Endothelial cell of umbilical vein (primary cell): ENCODE data around the gene SMC6. TPM values are rescaled to one million over a fixed set of nuclear protein-coding genes. Genes with fewer than 3 reads are reported as not detected.

Experiments
- BruUV-seq: library from RNA; stranded (reverse); fragments of 400-500 nt; replicated peaks from 2 replicates; lab custom pipeline; 2021; lab: Mats Ljungman, UMichigan
- CTCF ChIA-PET: fragments of 300-600, 350-600 bp; sonication (Branson Sonifier 250); formaldehyde crosslinking; loops from one replicate; lab custom pipeline; 2021; ENCODE audit warnings: antibody characterized with exemption, inconsistent platforms; lab: Charles Lee
- POLR2A ChIA-PET: fragments of 300-600, 350-600 bp; sonication (Branson Sonifier 250); formaldehyde crosslinking; loops from one replicate; lab custom pipeline; 2021; ENCODE audit warnings: antibody characterized with exemption, inconsistent platforms; lab: Charles Lee
- DNase-seq: peaks from one replicate; pipeline ENCODE4 v3.0.0-alpha.2; 2011; ENCODE audit warnings: low read depth, low spot score
- FAIRE-seq: peaks from 2 replicates; lab custom pipeline; 2011; peaks lifted over from hg19 to GRCh38; lab: Jason Lieb, UNC
- H2AFZ ChIP-seq: 2 replicates; pipeline ENCODE4 v1.6.0; 2012; ENCODE audit warnings: low read depth, low read length, control low read depth, inconsistent platforms
- H3K27ac ChIP-seq: 2 replicates; pipeline ENCODE4 v1.5.1; 2011; ENCODE audit warnings: low read depth, mild to moderate bottlenecking, control low read depth, low read length, moderate library complexity; ENCODE audit not compliant: insufficient read depth
- H3K27me3 ChIP-seq, 2 experiments: 2 replicates each; pipeline versions ENCODE4 v1.6.0 to v1.6.1; 2011; ENCODE audit warnings: low read length in 2 of 2, mixed read lengths in 1 of 2; ENCODE audit not compliant: control insufficient read depth in 2 of 2, insufficient read depth in 2 of 2
- H3K36me3 ChIP-seq, 2 experiments: 2 replicates in 1 of 2; 3 replicates in 1 of 2; pipeline ENCODE4 v1.5.1; 2011; ENCODE audit warnings: low read length in 2 of 2, mild to moderate bottlenecking in 1 of 2, moderate library complexity in 1 of 2; ENCODE audit not compliant: control insufficient read depth in 2 of 2, insufficient read depth in 2 of 2; ENCODE audit errors: extremely low read depth in 1 of 2
- H3K4me1 ChIP-seq: 3 replicates; pipeline ENCODE4 v1.5.1; 2011; ENCODE audit warnings: mild to moderate bottlenecking, low read length; ENCODE audit not compliant: control insufficient read depth, insufficient read depth; ENCODE audit errors: extremely low read depth
- H3K4me2 ChIP-seq: 2 replicates; pipeline ENCODE4 v1.6.1; 2011; ENCODE audit warnings: low read length, control low read depth, mixed read lengths; ENCODE audit not compliant: insufficient read depth
- H3K4me3 ChIP-seq, 3 experiments: fragments of 200-600 bp in 1 of 3; sonication (generic), shearing (Covaris generic) in 1 of 3; replicated peaks in 1 of 3; 2 replicates each; pipeline ENCODE4 v1.5.1; 2011 to 2016; ENCODE audit warnings: control low read depth in 3 of 3, low read length in 3 of 3, mild to moderate bottlenecking in 2 of 3, inconsistent platforms in 1 of 3, low read depth in 1 of 3, moderate library complexity in 1 of 3; ENCODE audit not compliant: insufficient read depth in 1 of 3
- H3K79me2 ChIP-seq: 2 replicates; pipeline ENCODE4 v1.6.0; 2012; ENCODE audit warnings: low read length, inconsistent platforms; ENCODE audit not compliant: control insufficient read depth, insufficient read depth
- H3K9ac ChIP-seq: replicated peaks from 2 replicates; pipeline ENCODE3; 2011; ENCODE audit warnings: low read length, control low read depth; ENCODE audit not compliant: insufficient read depth; ENCODE audit errors: extremely low read depth
- H3K9me1 ChIP-seq: replicated peaks from 3 replicates; pipeline ENCODE4 v1.6.0; 2011; ENCODE audit warnings: mild to moderate bottlenecking, low read length; ENCODE audit not compliant: control insufficient read depth, insufficient read depth; ENCODE audit errors: extremely low read depth
- H3K9me3 ChIP-seq: replicated peaks from 2 replicates; pipeline ENCODE4 v1.5.1; 2012; ENCODE audit warnings: low read length, inconsistent platforms; ENCODE audit not compliant: control insufficient read depth, insufficient read depth
- H4K20me1 ChIP-seq: replicated peaks from 2 replicates; pipeline ENCODE3; 2011; ENCODE audit warnings: mild to moderate bottlenecking, low read length; ENCODE audit not compliant: control insufficient read depth, insufficient read depth; ENCODE audit errors: extremely low read depth
- CTCF ChIP-seq, 2 donors: IDR thresholded peaks; 1 replicate in 1 of 2; 2 replicates in 1 of 2; pipeline ENCODE4 v1.5.1; 2011; ENCODE audit warnings: low read length in 2 of 2, mild to moderate bottlenecking in 2 of 2, moderate library complexity in 2 of 2, control low read depth in 1 of 2, inconsistent platforms in 1 of 2, low read depth in 1 of 2; ENCODE audit not compliant: insufficient read depth in 1 of 2; ENCODE audit errors: extremely low read depth in 1 of 2
- EZH2 ChIP-seq: IDR thresholded peaks from 2 replicates; pipeline ENCODE4 v1.6.1; 2012; ENCODE audit warnings: borderline replicate concordance, low read depth, mild to moderate bottlenecking, moderate library complexity, low read length, inconsistent platforms; ENCODE audit not compliant: severe bottlenecking
- FOS ChIP-seq: IDR thresholded peaks from 2 replicates; pipeline ENCODE4 v1.6.1; 2011; ENCODE audit warnings: mild to moderate bottlenecking, low read length, moderate library complexity, borderline replicate concordance; ENCODE audit not compliant: insufficient read depth
- GATA2 ChIP-seq: IDR thresholded peaks from 2 replicates; pipeline ENCODE4 v1.7.0; 2011; ENCODE audit warnings: low read depth, mild to moderate bottlenecking, moderate library complexity, mixed read lengths, low read length; ENCODE audit not compliant: insufficient read length, insufficient read depth
- JUN ChIP-seq: IDR thresholded peaks from 2 replicates; pipeline ENCODE4 v1.6.1; 2011; ENCODE audit warnings: borderline replicate concordance, low read depth; ENCODE audit not compliant: insufficient read length, insufficient read depth
- MAX ChIP-seq: IDR thresholded peaks from 2 replicates; pipeline ENCODE4 v1.6.1; 2011; ENCODE audit not compliant: insufficient read depth, insufficient read length
- MYC ChIP-seq: IDR thresholded peaks from one replicate; pipeline ENCODE4 v1.6.1; 2011; ENCODE audit warnings: mild to moderate bottlenecking, low read depth, low read length
- POLR2A ChIP-seq: IDR thresholded peaks from 2 replicates; pipeline ENCODE4 v1.6.1; 2012; ENCODE audit warnings: low read depth, mild to moderate bottlenecking, control low read depth, low read length
- POLR2AphosphoS5 ChIP-seq: IDR thresholded peaks from 2 replicates; pipeline ENCODE4 v1.6.1; 2012; ENCODE audit warnings: low read depth, mild to moderate bottlenecking, control low read depth, low read length, moderate library complexity; ENCODE audit not compliant: insufficient read depth
- dilution Hi-C: fragments of 300-500 bp; cut with MboI; formaldehyde crosslinking; loops from one replicate; pipeline ENCODE4 v1.15.0; 2019; ENCODE audit warnings: low sequenced_read_pairs; ENCODE audit not compliant: extremely low pct_ligation_motif_present
- intact Hi-C: fragments of 100-400 bp; cut with micrococcal nuclease; formaldehyde crosslinking; loops from one replicate; pipeline ENCODE4 v1.10.0; 2022
- polyA plus RNA-seq, 4 experiments: library from polyadenylated mRNA; depleted of rRNA in 3 of 4; stranded (reverse) in 3 of 4; unstranded in 1 of 4; fragments of >200 nt; gene quantifications; 2 replicates each; pipeline versions ENCODE4 v1.2.1 to v1.2.3, GENCODE V29; 2011 to 2012; ENCODE audit warnings: missing spikeins in 1 of 4
- total RNA-seq: library from RNA; stranded (reverse); gene quantifications from 2 replicates; pipeline ENCODE4 v1.2.3, GENCODE V29; 2021

SMC6 gene
- total and polyA plus RNA-seq, 2 donors (not counting 3 experiments of a cell fraction or from before 2014, with no cell fraction given): 7.7 to 38.3 TPM

- BruUV-seq: no TSS peak
These were observed 90.9 kb downstream of the SMC6 start for GRCh38 chr2:17662723-17663122.

More at GRCh38 chr2:17662723-17663122, 90.9 kb downstream of the SMC6 start:
- DNase-seq (no peak), FAIRE-seq (no peak)
- H3K9me1 ChIP-seq: no peaks in the 10 kb centered on the region
- no peak overlapping the region for H3K4me3 ChIP-seq
- no peak overlapping the region for H2AFZ ChIP-seq
- H3K36me3 ChIP-seq: peaks cover 4 to 7% of the 10 kb centered on the region in 2 experiments
- CTCF ChIA-PET: interaction anchor here (1.0 to 8.5 kb wide), 4 partner anchors 8 to 17 kb away, joined by 3 to 80 read pairs (median 18); no protein-coding TSS in a partner anchor
- TF ChIP-seq MAX: no peak
- no peak for TF ChIP-seq MYC
- no peak for TF ChIP-seq POLR2A
- TF ChIP-seq CTCF (IDR thresholded peaks at IDR 0.05; ENCODE audit: extremely low read depth in 1 of 2, insufficient read depth in 1 of 2, low read depth in 1 of 2, low read length in 2 of 2): no peak
- no peak for TF ChIP-seq JUN
- no peak for TF ChIP-seq POLR2AphosphoS5
- no peak for TF ChIP-seq GATA2
- TF ChIP-seq EZH2: no peak
- no peak for TF ChIP-seq FOS
- intact Hi-C loops (no loop called here), dilution Hi-C loops (no loop called here)
- H3K79me2 ChIP-seq: no peaks in the 10 kb centered on the region
- H3K9ac ChIP-seq: no peak overlapping the region
- no peaks in the 10 kb centered on the region for H4K20me1 ChIP-seq
- POLR2A ChIA-PET: no interaction called here
- H3K27me3 ChIP-seq: no peaks in the 10 kb centered on the region
- no peaks in the 10 kb centered on the region for H3K4me1 ChIP-seq
- H3K9me3 ChIP-seq: no peaks in the 10 kb centered on the region
- no peak overlapping the region for H3K4me2 ChIP-seq
- no peak overlapping the region for H3K27ac ChIP-seq
